HCT116 (cell line): Measurements from ENCODE around the gene PNP. TPM values are rescaled to one million over a fixed set of nuclear protein-coding genes. Genes with fewer than 3 reads are reported as not detected.
A peak's percentile ranks its signal among the peaks of the same experiment; 100 is the strongest.

Experiments
- ATAC-seq: fragments of 200-7000 bp; cut with Tn5 transposase; 2 replicates; pipeline ENCODE4 v1.9.1; 2020; ENCODE audit warnings: mild to moderate bottlenecking, moderate library complexity
- BruUV-seq: library from RNA; stranded (reverse); fragments of 400-500 nt; replicated peaks from 2 replicates; lab custom pipeline; 2021; lab: Mats Ljungman, UMichigan
- CTCF ChIA-PET: fragments of 300-600 bp; sonication (Branson Sonifier 250); formaldehyde crosslinking; loops from one replicate; lab custom pipeline; 2021; ENCODE audit warnings: antibody characterized with exemption; lab: Charles Lee
- POLR2A ChIA-PET: fragments of 300-600, 350-600 bp; sonication (Branson Sonifier 250); formaldehyde crosslinking; loops from one replicate; lab custom pipeline; 2021; ENCODE audit warnings: antibody characterized with exemption; lab: Charles Lee
- RAD21 ChIA-PET, 2 experiments: fragments of 300-600 bp; sonication (Branson Sonifier 250); formaldehyde crosslinking; loops; one replicate each; lab custom pipeline; 2023; ENCODE audit warnings: low total read pairs in 2 of 2; ENCODE audit not compliant: uncharacterized antibody in 2 of 2, unreplicated experiment in 2 of 2, low non-redundant PET in 1 of 2; lab: Charles Lee
- DNase-seq: peaks from one replicate; pipeline ENCODE4 v3.0.0-alpha.2; 2010; ENCODE audit warnings: low read depth, low spot score
- H2AFZ ChIP-seq: fragments of 200-600 bp; shearing (Covaris generic), sonication (generic); 2 replicates; pipeline ENCODE4 v1.6.1; 2017; ENCODE audit warnings: low read depth, mixed run types, mixed read lengths, antibody characterized with exemption, low read length; ENCODE audit not compliant: poor library complexity, severe bottlenecking
- H3K27ac ChIP-seq: 2 replicates; pipeline ENCODE4 v1.5.1; 2012; ENCODE audit warnings: low read depth, low read length
- H3K27me3 ChIP-seq: fragments of 200-600 bp; sonication (generic); 2 replicates; pipeline ENCODE4 v1.6.1; 2016; ENCODE audit warnings: mixed run types, low read length, mixed read lengths; ENCODE audit not compliant: insufficient read depth
- H3K36me3 ChIP-seq, 2 experiments: fragments of 200-500 bp in 1 of 2; fragments of 200-600 bp in 1 of 2; sonication (Bioruptor generic) in 1 of 2; sonication (generic) in 1 of 2; 2 replicates each; pipeline versions ENCODE4 v1.5.1 to v1.6.1; 2014 to 2016; ENCODE audit warnings: low read length in 2 of 2, inconsistent platforms in 1 of 2, mixed read lengths in 1 of 2, mixed run types in 1 of 2; ENCODE audit not compliant: insufficient read depth in 2 of 2, control insufficient read depth in 1 of 2
- H3K4me1 ChIP-seq, 2 experiments: fragments of 200-600 bp in 1 of 2; sonication (generic) in 1 of 2; 2 replicates each; pipeline versions ENCODE4 v1.5.1 to v1.6.1; 2012 to 2017; ENCODE audit warnings: low read length in 2 of 2, inconsistent platforms in 1 of 2, mild to moderate bottlenecking in 1 of 2, mixed read lengths in 1 of 2, mixed run types in 1 of 2, moderate library complexity in 1 of 2; ENCODE audit not compliant: insufficient read depth in 2 of 2, control insufficient read depth in 1 of 2
- H3K4me2 ChIP-seq: fragments of 200-600 bp; sonication (generic); 2 replicates; pipeline ENCODE4 v1.6.1; 2017; ENCODE audit warnings: mixed run types, low read length, mixed read lengths
- H3K4me3 ChIP-seq, 2 experiments: fragments of 200-600 bp in 1 of 2; sonication (generic) in 1 of 2; replicated peaks in 1 of 2; 2 replicates each; pipeline ENCODE4 v1.5.1; 2011 to 2016; ENCODE audit warnings: low read length in 2 of 2, control low read depth in 1 of 2, low read depth in 1 of 2, mild to moderate bottlenecking in 1 of 2, mixed read lengths in 1 of 2, mixed run types in 1 of 2
- H3K79me2 ChIP-seq: fragments of 200-600 bp; sonication (generic); 2 replicates; pipeline ENCODE4 v1.6.1; 2017; ENCODE audit warnings: mild to moderate bottlenecking, mixed run types, low read length, moderate library complexity, mixed read lengths; ENCODE audit not compliant: insufficient read depth
- H3K9ac ChIP-seq: fragments of 200-600 bp; sonication (generic); 2 replicates; pipeline ENCODE4 v1.6.1; 2016; ENCODE audit warnings: low read length, mixed read lengths
- H3K9me2 ChIP-seq: fragments of 200-600 bp; sonication (generic), shearing (Covaris generic); 2 replicates; pipeline ENCODE4 v1.6.1; 2017; ENCODE audit warnings: mixed run types, mild to moderate bottlenecking, moderate library complexity; ENCODE audit not compliant: insufficient read depth
- H3K9me3 ChIP-seq, 2 experiments: fragments of 200-500 bp in 1 of 2; fragments of 200-600 bp in 1 of 2; sonication (Bioruptor generic) in 1 of 2; sonication (generic) in 1 of 2; 2 replicates each; pipeline ENCODE4 v1.6.1; 2014 to 2017; ENCODE audit warnings: low read length in 2 of 2, mixed read lengths in 2 of 2, inconsistent platforms in 1 of 2, low read depth in 1 of 2, mild to moderate bottlenecking in 1 of 2, mixed run types in 1 of 2, moderate library complexity in 1 of 2; ENCODE audit not compliant: control insufficient read depth in 1 of 2, insufficient read depth in 1 of 2
- H4K20me1 ChIP-seq: fragments of 200-600 bp; sonication (generic), shearing (Covaris generic); 2 replicates; pipeline ENCODE4 v1.6.1; 2017; ENCODE audit warnings: mixed run types, mild to moderate bottlenecking, moderate library complexity; ENCODE audit not compliant: insufficient read depth
- EGR1 ChIP-seq: IDR thresholded peaks from 2 replicates; pipeline ENCODE4 v1.6.1; 2012; ENCODE audit warnings: low read depth
- REST ChIP-seq: IDR thresholded peaks from 2 replicates; pipeline ENCODE4 v1.6.1; 2012; ENCODE audit warnings: low read depth
- TCF7L2 ChIP-seq: IDR thresholded peaks from 2 replicates; pipeline ENCODE4 v1.7.0; 2011; ENCODE audit warnings: borderline replicate concordance, inconsistent platforms; ENCODE audit not compliant: insufficient read depth, insufficient read length; ENCODE audit errors: extremely low read depth
- ZNF274 ChIP-seq: fragments of 200-500 bp; sonication (Bioruptor generic); IDR thresholded peaks from 2 replicates; pipeline ENCODE4 v1.6.1; 2014; ENCODE audit warnings: mild to moderate bottlenecking, low read depth, low read length, inconsistent platforms
- intact Hi-C: fragments of 100-400 bp; cut with micrococcal nuclease; formaldehyde crosslinking; loops from 2 replicates; pipeline ENCODE4 v1.10.0; 2022
- total RNA-seq: library from RNA; stranded (reverse); gene quantifications from one replicate; pipeline ENCODE4 v1.2.1, GENCODE V29; 2021; ENCODE audit not compliant: unreplicated experiment

PNP gene
- total RNA-seq, 1 experiment from 2014 or later, result 63.0 TPM

DNA sequence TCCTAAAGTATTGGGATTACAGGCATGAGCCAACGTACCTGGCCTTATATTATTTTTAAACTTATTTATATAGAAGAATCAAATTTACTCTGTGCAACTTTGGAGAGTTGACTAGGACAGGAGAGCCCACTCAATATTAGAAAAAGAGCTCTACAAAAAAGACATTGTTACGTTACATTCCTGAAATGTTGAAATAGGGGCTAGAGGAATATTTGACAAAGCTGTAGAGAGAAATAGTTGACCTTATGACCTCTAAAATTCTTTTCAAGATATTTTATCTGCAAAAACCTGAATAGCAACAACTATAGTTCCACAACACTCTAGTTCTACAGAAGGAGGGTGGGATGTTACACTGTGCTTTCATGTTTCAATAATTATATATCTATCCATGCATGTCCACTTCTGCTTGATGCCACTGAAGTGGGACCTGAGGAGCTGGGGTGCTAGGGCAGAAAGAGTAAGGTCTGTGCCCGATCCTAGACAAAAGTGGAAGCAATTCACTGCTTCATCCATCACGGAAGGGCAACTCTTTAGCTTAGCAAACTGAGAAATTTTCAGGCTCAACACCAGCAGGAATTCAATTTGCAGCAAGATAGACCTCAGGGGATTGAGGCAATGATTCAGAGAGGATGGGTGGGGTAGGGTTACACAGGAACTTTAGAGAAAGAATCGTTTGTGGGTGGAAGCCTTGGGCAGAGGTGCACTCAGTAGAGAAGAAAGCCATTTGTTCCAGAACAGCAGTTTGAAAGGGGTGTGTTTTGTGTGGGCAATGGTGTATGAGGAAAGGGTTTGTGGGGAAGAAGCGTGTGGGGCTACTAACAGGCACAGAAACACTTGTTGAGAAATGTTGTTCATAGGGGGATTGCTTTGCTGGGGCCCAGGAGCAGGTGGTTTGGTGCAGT is 20.1 kb downstream of the PNP start:
- Histone ChIP-seq H3K79me2 (no peaks in the 10 kb centered on the region), H3K4me2 (peak overlapping the region; percentile 18), H3K4me1 (peaks cover 7 to 30% of the 10 kb centered on the region in 2 experiments; a peak in 3 of 4 replicates), H2AFZ (no peak overlapping the region), H3K9me3 (no peaks in the 10 kb centered on the region), H3K36me3 (no peaks in the 10 kb centered on the region)
- ATAC-seq, result no peak
- POLR2A ChIA-PET, result interaction anchor here (0.6 to 1.7 kb wide), 2 partner anchors 19 to 72 kb away, joined by 3 to 10 read pairs; no protein-coding TSS in a partner anchor
- no peak for TF ChIP-seq ZNF274
- no peak for TF ChIP-seq REST
- TF ChIP-seq, all 23 proteins: peak for 0
- intact Hi-C loops, result no loop called here
- ChIA-PET RAD21 (no interaction called here), CTCF (interaction anchor here (1.8 kb wide), 1 partner anchor 115 kb away, joined by 7 read pairs; no protein-coding TSS in a partner anchor)
- H4K20me1 ChIP-seq, result no peaks in the 10 kb centered on the region
- no peaks in the 10 kb centered on the region for H3K27me3 ChIP-seq
- no peak overlapping the region for H3K9ac ChIP-seq
- DNase-seq, result no peak
- no peak overlapping the region for H3K27ac ChIP-seq
- no peak overlapping the region for H3K4me3 ChIP-seq
- BruUV-seq, result no TSS peak
- no peaks in the 10 kb centered on the region for H3K9me2 ChIP-seq

DNA sequence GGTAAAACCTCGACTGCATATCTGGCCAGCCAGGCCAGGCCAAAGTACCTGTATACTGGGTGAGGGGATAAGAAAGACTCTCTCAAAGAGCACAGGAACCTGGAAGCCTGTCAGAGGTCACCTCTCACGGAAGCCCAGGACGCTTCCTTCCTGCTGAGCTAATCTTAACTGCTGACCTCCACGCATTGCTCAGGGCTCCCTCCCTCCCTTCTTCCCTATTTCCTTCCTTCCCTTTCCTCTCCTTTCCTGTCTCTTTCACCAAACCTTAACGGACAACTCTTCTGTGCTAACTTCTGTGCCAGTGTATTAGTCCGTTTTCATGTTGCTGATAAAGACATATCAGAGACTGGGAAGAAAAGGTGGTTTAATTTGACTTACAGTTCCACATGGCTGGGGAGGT is 21.4 kb downstream of the PNP start:
- Histone ChIP-seq H3K79me2 (no peaks in the 10 kb centered on the region), H3K4me3 (no peak overlapping the region), H3K27ac (no peak overlapping the region), H3K4me2 (no peak overlapping the region), H3K9ac (no peak overlapping the region), H4K20me1 (no peaks in the 10 kb centered on the region), H3K27me3 (no peaks in the 10 kb centered on the region), H3K9me2 (no peaks in the 10 kb centered on the region), H3K9me3 (no peaks in the 10 kb centered on the region), H3K36me3 (no peaks in the 10 kb centered on the region), H3K4me1 (peaks cover 13 to 42% of the 10 kb centered on the region in 2 experiments), H2AFZ (no peak overlapping the region)
- TF ChIP-seq TCF7L2 (no peak), EGR1 (no peak)
- BruUV-seq, result no TSS peak
- CTCF ChIA-PET, result no interaction called here
- RAD21 ChIA-PET, result no interaction called here
- DNase-seq (no peak), ATAC-seq (no peak)
- POLR2A ChIA-PET, result no interaction called here
- intact Hi-C loops, result no loop called here
